ENCODE results near the gene INSL3.

Gene INSL3

GRCh38 chr19:17796013-17796837, 25.1 kb downstream of the INSL3 start:
- Histone ChIP-seq H3K9me3 (ENCODE audit: severe bottlenecking) (no peaks in the 10 kb centered on the region), H3K27ac (no peak overlapping the region), H3K4me3 (ENCODE audit: low read depth, low read length) (no peak overlapping the region), H3K27me3 (ENCODE audit: insufficient read depth, low read depth, severe bottlenecking) (no peaks in the 10 kb centered on the region), H3K36me3 (no peaks in the 10 kb centered on the region)
- DNase-seq, result no peak
- no peak for TF ChIP-seq CTCF (IDR thresholded peaks at IDR 0.05; ENCODE audit: low read depth, low read length)

- H3K27me3 ChIP-seq (ENCODE audit: insufficient read depth, low read depth, severe bottlenecking), result no peaks in the 10 kb centered on the region
- no peak overlapping the region for H3K27ac ChIP-seq
- DNase-seq, result no peak
- no peaks in the 10 kb centered on the region for H3K9me3 ChIP-seq (ENCODE audit: severe bottlenecking)
- no peak for TF ChIP-seq CTCF (IDR thresholded peaks at IDR 0.05; ENCODE audit: low read depth, low read length)
- no peaks in the 10 kb centered on the region for H3K36me3 ChIP-seq
- H3K4me3 ChIP-seq (ENCODE audit: low read depth, low read length), result no peak overlapping the region
These were observed 25.8 kb downstream of the INSL3 start for GRCh38 chr19:17795495-17795856.

- Histone ChIP-seq H3K4me3 (ENCODE audit: low read depth, low read length) (no peak within 1 kb of the TSS), H3K36me3 (no peaks in the 10 kb centered on the region), H3K27me3 (ENCODE audit: insufficient read depth, low read depth, severe bottlenecking) (no peaks in the 10 kb centered on the region), H3K9me3 (ENCODE audit: severe bottlenecking) (no peaks in the 10 kb centered on the region), H3K27ac (no peak within 1 kb of the TSS)
- no peak for DNase-seq
- no peak for TF ChIP-seq CTCF (IDR thresholded peaks at IDR 0.05; ENCODE audit: low read depth, low read length)
These were observed 26.4 kb downstream of the INSL3 start, which contains the start of gene B3GNT3 for GRCh38 chr19:17794731-17795494. Gene B3GNT3 (plus strand): TSS chr19:17795138. CDS start chr19:17807808, 12,670 bp downstream.

GRCh38 chr19:17794412-17794730, 26.9 kb downstream of the INSL3 start:
- H3K4me3 ChIP-seq (ENCODE audit: low read depth, low read length), result no peak overlapping the region

GRCh38 chr19:17790059-17790780, 31.1 kb downstream of the INSL3 start:
- Histone ChIP-seq H3K4me3 (ENCODE audit: low read depth, low read length) (no peak overlapping the region), H3K9me3 (ENCODE audit: severe bottlenecking) (no peaks in the 10 kb centered on the region), H3K27ac (no peak overlapping the region), H3K27me3 (ENCODE audit: insufficient read depth, low read depth, severe bottlenecking) (no peaks in the 10 kb centered on the region), H3K36me3 (no peaks in the 10 kb centered on the region)
- TF ChIP-seq CTCF (IDR thresholded peaks at IDR 0.05; ENCODE audit: low read depth, low read length), result no peak
- DNase-seq, result no peak

More at GRCh38 chr19:17794412-17794730, 26.9 kb downstream of the INSL3 start:
- DNase-seq, result no peak
- no peaks in the 10 kb centered on the region for H3K9me3 ChIP-seq (ENCODE audit: severe bottlenecking)
- no peaks in the 10 kb centered on the region for H3K27me3 ChIP-seq (ENCODE audit: insufficient read depth, low read depth, severe bottlenecking)
- H3K36me3 ChIP-seq, result no peaks in the 10 kb centered on the region
- no peak for TF ChIP-seq CTCF (IDR thresholded peaks at IDR 0.05; ENCODE audit: low read depth, low read length)
- no peak overlapping the region for H3K27ac ChIP-seq
